ENCODE results near the gene CMTM7. TPM values are rescaled to one million over a fixed set of nuclear protein-coding genes. Genes with fewer than 3 reads are reported as not detected.

CMTM7 gene
- polyA plus RNA-seq, 1 of the 3 experiments (the other 2 are of a cell fraction), result 50.1 TPM

GRCh38 chr3:32432711-32433530 is 41.3 kb downstream of the CMTM7 start (continued):
- TF ChIP-seq EP300 (IDR thresholded peaks at IDR 0.05; ENCODE audit: borderline replicate concordance in 1 of 2, low read depth in 1 of 2, low read length in 1 of 2) (no peak), SIN3A (IDR thresholded peaks at IDR 0.05; ENCODE audit: borderline replicate concordance, low read depth, low read length) (no peak), MEF2A (IDR thresholded peaks at IDR 0.05; ENCODE audit: borderline replicate concordance, low read depth) (no peak), CHD2 (IDR thresholded peaks at IDR 0.05; ENCODE audit: low read length, partially characterized antibody) (no peak), USF2 (IDR thresholded peaks at IDR 0.05; ENCODE audit: borderline replicate concordance, low read depth, low read length) (no peak), TEAD4 (IDR thresholded peaks at IDR 0.05; ENCODE audit: borderline replicate concordance, insufficient read depth) (no peak), MAX (IDR thresholded peaks at IDR 0.05; ENCODE audit: low read depth) (no peak), POLR2AphosphoS5 (IDR thresholded peaks at IDR 0.05; ENCODE audit: low read depth, low read length) (no peak), JUND (IDR thresholded peaks at IDR 0.05) (no peak), EZH2phosphoT487 (IDR thresholded peaks at IDR 0.05; ENCODE audit: borderline replicate concordance, low read depth) (no peak)

- Histone ChIP-seq H3K79me2 (ENCODE audit: insufficient read depth) (peaks cover 37% of the 10 kb centered on the region; the same call in 1 of the 2 replicates), H3K4me2 (no peak overlapping the region), H3K4me1 (ENCODE audit: control insufficient read depth in 1 of 2, insufficient read depth in 2 of 2, low read depth in 1 of 2, low read length in 1 of 2) (peaks cover 5 to 14% of the 10 kb centered on the region in 2 experiments; a peak in 2 of 4 replicates), H3K9me3 (no peaks in the 10 kb centered on the region), H3K4me3 (ENCODE audit: low read depth in 2 of 2, low read length in 1 of 2) (no peak overlapping the region), H4K20me1 (ENCODE audit: insufficient read depth) (no peaks in the 10 kb centered on the region), H3F3A (replicated peaks; ENCODE audit: insufficient read depth) (no peaks in the 10 kb centered on the region), H3K9ac (no peak overlapping the region), H3K36me3 (replicated peaks in 1 of 2; ENCODE audit: control insufficient read depth in 1 of 2, insufficient read depth in 2 of 2, low read length in 1 of 2) (no peaks in the 10 kb centered on the region), H3K9me2 (no peaks in the 10 kb centered on the region), H2AFZ (ENCODE audit: low read depth) (no peak overlapping the region), H3K27me3 (ENCODE audit: insufficient read depth) (no peaks in the 10 kb centered on the region), H3K27ac (ENCODE audit: low read depth in 2 of 2, low read length in 1 of 2) (no peak overlapping the region)
- POLR2A ChIA-PET, result no interaction called here
- no peak for DNase-seq
- TF ChIP-seq NRF1 (IDR thresholded peaks at IDR 0.05; ENCODE audit: low read depth, low read length), result no peak
- no peak for TF ChIP-seq CTCF (IDR thresholded peaks at IDR 0.05)
- TF ChIP-seq USF2 (IDR thresholded peaks at IDR 0.05; ENCODE audit: borderline replicate concordance, low read depth, low read length), result no peak
- no peak for TF ChIP-seq NFIC (IDR thresholded peaks at IDR 0.05; ENCODE audit: borderline replicate concordance)
- TF ChIP-seq YY1 (IDR thresholded peaks at IDR 0.05; ENCODE audit: low read depth), result no peak
- TF ChIP-seq GATA2 (CRISPR knock-in tag; IDR thresholded peaks at IDR 0.05), result no peak
- TF ChIP-seq MXI1 (IDR thresholded peaks at IDR 0.05; ENCODE audit: low read depth, low read length), result no peak
- TF ChIP-seq ELF1 (IDR thresholded peaks at IDR 0.05), result no peak
- TF ChIP-seq RFX5 (IDR thresholded peaks at IDR 0.05; ENCODE audit: low read length), result no peak
- CTCF ChIA-PET, result interaction anchor here (0.8 to 1.1 kb wide), 2 partner anchors 8 to 34 kb away, joined by 3 read pairs; no protein-coding TSS in a partner anchor
- WGBS (ENCODE audit: low lambda C conversion rate), result 95% methylated on average over 4 of the region's 4 CpGs
Measured at GRCh38 chr3:32434206-32434605, 42.6 kb downstream of the CMTM7 start.

Data from SK-N-SH (cell line).